ENCODE data around the gene ANK2. TPM values are rescaled to one million over a fixed set of nuclear protein-coding genes. Genes with fewer than 3 reads are reported as not detected.

ANK2 gene
- polyA plus RNA-seq, 1 experiment: 1.3 TPM

DNA sequence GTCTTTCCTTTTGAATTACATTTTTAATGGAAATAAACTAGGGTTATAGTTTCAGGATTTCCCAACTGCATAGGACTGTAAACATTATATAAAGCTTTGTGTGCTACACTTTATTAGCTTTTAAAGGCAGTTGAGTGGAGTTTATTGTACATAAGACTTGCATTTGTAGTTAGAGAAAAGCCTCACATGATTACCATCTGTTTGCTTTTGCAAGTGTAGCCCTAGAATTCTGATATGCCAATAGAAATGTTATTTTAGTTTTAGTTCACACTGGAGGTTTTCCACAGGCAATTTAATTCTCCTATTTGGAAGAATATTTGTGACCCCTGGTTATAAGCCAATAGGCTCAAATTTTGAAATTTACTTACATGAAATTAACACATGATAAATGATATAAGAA, 41.3 kb upstream of the ANK2 start:
- Histone ChIP-seq H3K4me3 (ENCODE audit: low read depth, low read length) (no peak overlapping the region), H3K27me3 (ENCODE audit: control insufficient read depth, insufficient read depth, low read length) (no peaks in the 10 kb centered on the region), H3K9me3 (ENCODE audit: control insufficient read depth, insufficient read depth, low read length) (no peaks in the 10 kb centered on the region), H3K27ac (ENCODE audit: low read depth, low read length) (no peak overlapping the region)
- no peak for DNase-seq (ENCODE audit: low read depth, low spot score)
- ChIA-PET POLR2A (no interaction called here), CTCF (no interaction called here)
- TF ChIP-seq, protein P1, sequence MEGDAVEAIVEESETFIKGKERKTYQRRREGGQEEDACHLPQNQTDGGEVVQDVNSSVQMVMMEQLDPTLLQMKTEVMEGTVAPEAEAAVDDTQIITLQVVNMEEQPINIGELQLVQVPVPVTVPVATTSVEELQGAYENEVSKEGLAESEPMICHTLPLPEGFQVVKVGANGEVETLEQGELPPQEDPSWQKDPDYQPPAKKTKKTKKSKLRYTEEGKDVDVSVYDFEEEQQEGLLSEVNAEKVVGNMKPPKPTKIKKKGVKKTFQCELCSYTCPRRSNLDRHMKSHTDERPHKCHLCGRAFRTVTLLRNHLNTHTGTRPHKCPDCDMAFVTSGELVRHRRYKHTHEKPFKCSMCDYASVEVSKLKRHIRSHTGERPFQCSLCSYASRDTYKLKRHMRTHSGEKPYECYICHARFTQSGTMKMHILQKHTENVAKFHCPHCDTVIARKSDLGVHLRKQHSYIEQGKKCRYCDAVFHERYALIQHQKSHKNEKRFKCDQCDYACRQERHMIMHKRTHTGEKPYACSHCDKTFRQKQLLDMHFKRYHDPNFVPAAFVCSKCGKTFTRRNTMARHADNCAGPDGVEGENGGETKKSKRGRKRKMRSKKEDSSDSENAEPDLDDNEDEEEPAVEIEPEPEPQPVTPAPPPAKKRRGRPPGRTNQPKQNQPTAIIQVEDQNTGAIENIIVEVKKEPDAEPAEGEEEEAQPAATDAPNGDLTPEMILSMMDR (IDR thresholded peaks at IDR 0.05; ENCODE audit: low read depth, low read length): no peak

GRCh38 chr4:113008716-113009115, 40.7 kb upstream of the ANK2 start:
- POLR2A ChIA-PET: no interaction called here
- Histone ChIP-seq H3K4me3 (ENCODE audit: low read depth, low read length) (no peak overlapping the region), H3K27ac (ENCODE audit: low read depth, low read length) (no peak overlapping the region), H3K9me3 (ENCODE audit: control insufficient read depth, insufficient read depth, low read length) (no peaks in the 10 kb centered on the region), H3K27me3 (ENCODE audit: control insufficient read depth, insufficient read depth, low read length) (no peaks in the 10 kb centered on the region)
- no peak for DNase-seq (ENCODE audit: low read depth, low spot score)
- CTCF ChIA-PET: no interaction called here
- TF ChIP-seq, protein P1 (IDR thresholded peaks at IDR 0.05; ENCODE audit: low read depth, low read length): no peak

- Histone ChIP-seq H3K4me3 (ENCODE audit: low read depth, low read length) (no peak overlapping the region), H3K9me3 (ENCODE audit: control insufficient read depth, insufficient read depth, low read length) (no peaks in the 10 kb centered on the region), H3K27me3 (ENCODE audit: control insufficient read depth, insufficient read depth, low read length) (no peaks in the 10 kb centered on the region), H3K27ac (ENCODE audit: low read depth, low read length) (no peak overlapping the region)
- TF ChIP-seq, protein P1 (IDR thresholded peaks at IDR 0.05; ENCODE audit: low read depth, low read length): no peak
- POLR2A ChIA-PET: no interaction called here
- CTCF ChIA-PET: no interaction called here
- DNase-seq (ENCODE audit: low read depth, low spot score): no peak
These were observed 40.0 kb upstream of the ANK2 start for GRCh38 chr4:113009461-113009860.

DNA sequence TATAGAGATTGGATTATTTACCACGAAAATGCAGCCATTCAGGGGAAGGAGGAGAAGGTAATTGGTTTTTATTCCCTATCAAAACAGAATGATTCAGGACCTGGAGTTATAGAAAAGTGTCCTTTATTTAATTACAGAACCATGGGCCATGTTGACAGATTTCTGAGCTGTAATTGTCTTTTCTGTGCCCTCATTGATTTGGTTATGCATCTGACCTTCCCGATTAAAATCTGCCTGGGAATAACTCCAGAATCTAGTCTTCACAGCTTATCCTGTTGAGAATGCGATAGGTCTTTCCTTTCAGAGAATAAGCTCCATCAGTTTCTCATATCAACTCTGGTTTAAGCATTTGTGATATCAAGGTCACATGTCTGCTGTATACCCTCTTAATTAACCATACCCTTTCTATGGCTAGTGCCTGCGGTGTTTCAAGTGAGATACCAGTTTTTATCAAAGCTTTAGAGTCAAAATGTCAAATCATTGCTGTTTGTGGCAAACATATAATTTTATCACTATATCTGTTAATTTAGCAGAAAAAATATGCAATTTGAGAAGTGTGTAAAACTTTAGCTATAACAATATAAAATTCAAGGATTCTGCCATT, 37.2 kb upstream of the ANK2 start:
- Histone ChIP-seq H3K27me3 (ENCODE audit: control insufficient read depth, insufficient read depth, low read length) (no peaks in the 10 kb centered on the region), H3K9me3 (ENCODE audit: control insufficient read depth, insufficient read depth, low read length) (no peaks in the 10 kb centered on the region), H3K27ac (ENCODE audit: low read depth, low read length) (no peak overlapping the region), H3K4me3 (ENCODE audit: low read depth, low read length) (no peak overlapping the region)
- POLR2A ChIA-PET: no interaction called here
- CTCF ChIA-PET: interaction anchor here (0.9 kb wide), 1 partner anchor 246 kb away, joined by 3 read pairs; no protein-coding TSS in a partner anchor
- TF ChIP-seq, protein P1 (IDR thresholded peaks at IDR 0.05; ENCODE audit: low read depth, low read length): no peak
- DNase-seq (ENCODE audit: low read depth, low spot score): no peak

DNA sequence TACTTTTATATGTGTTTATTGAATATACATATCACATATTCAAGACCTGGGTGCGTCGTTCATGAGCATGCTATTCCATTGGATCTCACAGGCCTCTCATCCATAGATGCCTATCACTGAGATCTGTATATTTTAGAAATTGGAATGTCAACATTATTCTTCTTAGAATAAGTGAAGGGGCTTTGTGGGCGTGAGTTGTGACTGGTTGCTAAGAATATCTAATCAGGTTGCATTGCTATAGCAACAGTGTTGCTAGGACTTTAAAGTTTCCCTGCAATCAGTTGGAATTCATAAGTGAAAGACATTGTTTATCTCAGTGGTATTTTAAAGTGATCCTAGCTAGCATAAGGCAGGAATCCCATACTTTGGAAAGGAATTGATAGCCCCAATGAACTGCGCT, 36.7 kb upstream of the ANK2 start:
- POLR2A ChIA-PET: no interaction called here
- no peak overlapping the region for H3K27ac ChIP-seq (ENCODE audit: low read depth, low read length)
- DNase-seq (ENCODE audit: low read depth, low spot score): no peak

More for the DNA sequence above, 36.7 kb upstream of the ANK2 start:
- H3K27me3 ChIP-seq (ENCODE audit: control insufficient read depth, insufficient read depth, low read length): no peaks in the 10 kb centered on the region
- TF ChIP-seq, protein P1 (IDR thresholded peaks at IDR 0.05; ENCODE audit: low read depth, low read length): no peak
- no peaks in the 10 kb centered on the region for H3K9me3 ChIP-seq (ENCODE audit: control insufficient read depth, insufficient read depth, low read length)
- CTCF ChIA-PET: no interaction called here
- no peak overlapping the region for H3K4me3 ChIP-seq (ENCODE audit: low read depth, low read length)

Data from AG04450 (cell line).